HG03135 (cell line): ENCODE measurements around the gene ERH.
"Not testable (repeated sequence)": the region's sequence is repeated elsewhere in the genome, so short reads cannot be mapped to it uniquely, and the experiment has no call there.

Source experiments
- ATAC-seq: cut with Tn5 transposase; IDR thresholded peaks from one replicate; pipeline ENCODE4 v1.9.1; 2021; ENCODE audit warnings: mild to moderate bottlenecking, moderate library complexity; ENCODE audit not compliant: unreplicated experiment

ERH gene

DNA sequence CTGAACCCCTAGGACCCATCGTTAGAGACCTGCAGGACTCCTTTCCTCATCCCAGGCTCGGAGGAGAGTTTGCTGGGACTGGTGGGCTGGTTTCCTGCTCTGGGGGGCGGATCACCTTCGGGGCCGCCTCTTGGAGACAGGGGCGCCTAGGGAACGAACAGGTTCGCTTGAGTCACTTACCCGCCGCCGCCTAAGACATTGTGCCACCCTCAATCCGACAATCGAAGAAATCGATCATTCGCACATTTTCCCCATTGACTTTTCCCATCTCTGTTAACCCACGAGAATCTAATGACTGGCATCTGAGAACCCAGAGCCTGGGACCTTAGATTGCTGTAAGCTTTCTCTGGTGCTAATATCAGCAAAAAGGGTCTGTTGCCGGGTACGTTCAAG is 715 bp upstream of the ERH start:
- ATAC-seq: no peak

DNA sequence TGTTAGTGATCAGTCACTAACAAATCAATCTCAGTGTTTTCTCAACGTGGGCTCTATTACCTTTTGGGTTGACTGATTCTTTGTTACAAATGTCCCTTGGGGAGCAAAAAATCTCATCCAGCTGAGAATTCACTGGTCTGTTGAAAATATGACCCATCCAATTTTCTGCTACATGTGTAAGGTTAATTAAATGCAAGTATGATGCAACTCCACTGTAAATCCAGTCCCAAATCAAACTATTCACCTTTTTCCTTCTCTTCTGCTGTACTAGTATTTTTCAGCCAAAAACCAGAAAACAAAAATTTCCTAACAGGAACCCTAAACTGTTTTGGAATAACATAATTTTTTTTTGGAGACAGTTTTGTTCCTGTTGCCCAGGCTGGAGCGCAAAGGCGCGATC is 2.2 kb downstream of the ERH start:
- no peak for ATAC-seq

DNA sequence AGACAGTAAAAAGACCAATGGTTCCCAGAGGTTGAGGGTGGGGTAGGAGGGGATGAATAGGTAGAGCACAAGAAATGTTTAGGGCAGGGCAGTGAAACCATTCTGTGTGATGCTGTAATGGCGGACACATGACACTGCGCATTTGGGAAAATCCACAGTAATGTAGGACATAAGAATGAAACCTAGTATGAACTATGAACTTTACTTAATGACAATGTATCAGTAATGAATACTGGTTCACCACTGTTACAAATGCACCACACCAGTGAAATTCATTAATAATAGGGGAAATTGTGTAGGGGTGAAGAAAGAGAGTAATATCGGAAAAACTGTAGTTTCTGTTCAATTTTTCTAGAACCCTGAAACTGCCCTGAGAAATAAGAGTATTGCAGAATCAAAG is 5.6 kb downstream of the ERH start:
- no peak for ATAC-seq

DNA sequence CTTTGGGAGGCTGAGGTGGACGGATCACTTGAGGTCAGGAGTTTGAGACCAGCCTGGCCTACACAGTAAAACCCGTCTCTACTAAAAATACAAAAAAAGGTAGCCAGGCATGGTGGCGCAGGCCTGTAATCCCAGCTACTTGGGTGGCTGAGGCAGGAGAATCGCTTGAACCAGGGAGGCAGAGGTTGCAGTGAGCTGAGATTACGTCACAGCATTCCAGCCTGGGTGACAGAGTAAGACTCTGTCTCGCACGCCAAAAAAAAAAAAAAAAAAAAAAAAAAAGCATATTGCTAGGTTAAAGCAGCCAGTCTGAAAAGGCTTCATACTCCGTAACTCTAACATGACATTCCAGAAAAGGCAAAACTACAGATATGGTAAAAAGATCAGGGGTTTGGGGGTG is 6.7 kb downstream of the ERH start:
- ATAC-seq: not testable (repeated sequence)

DNA sequence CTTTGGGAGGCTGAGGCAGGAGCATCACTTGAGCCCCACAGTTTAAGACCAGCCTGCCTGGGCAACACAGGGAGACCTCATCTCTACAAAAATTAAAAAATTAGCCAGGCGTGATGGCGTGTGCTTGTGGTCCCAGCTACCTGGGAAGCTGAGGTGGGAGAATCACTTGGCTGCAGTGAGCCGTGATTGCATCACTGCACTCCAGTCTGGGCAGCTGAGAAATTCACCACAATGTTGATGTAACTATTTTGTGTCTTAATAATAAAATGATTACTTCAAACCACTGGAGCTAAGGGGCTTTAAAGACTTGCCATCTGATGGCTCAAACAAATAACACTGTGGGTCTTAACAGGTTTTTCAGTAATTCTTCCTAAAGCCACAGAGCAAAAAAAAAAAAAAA is 10.8 kb downstream of the ERH start:
- ATAC-seq: no peak

DNA sequence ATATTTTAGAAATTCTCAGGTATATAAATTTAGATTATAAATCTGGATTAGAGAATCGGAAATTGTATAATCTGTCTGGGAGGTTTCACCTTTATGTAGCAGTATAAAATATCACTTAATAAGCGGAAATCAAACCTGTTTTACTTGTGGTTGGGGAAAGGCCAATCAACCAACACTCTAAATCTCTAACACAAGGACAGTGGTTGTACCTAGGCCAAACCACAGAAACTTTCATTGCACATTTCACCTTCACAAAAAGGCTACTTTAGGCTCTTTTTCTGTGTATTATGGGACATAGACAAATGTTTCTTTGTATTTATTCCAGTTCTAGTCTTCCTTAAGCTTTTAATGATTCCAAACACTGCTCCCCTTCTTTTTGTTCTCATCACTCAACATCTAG is 19.8 kb downstream of the ERH start:
- ATAC-seq: no peak

DNA sequence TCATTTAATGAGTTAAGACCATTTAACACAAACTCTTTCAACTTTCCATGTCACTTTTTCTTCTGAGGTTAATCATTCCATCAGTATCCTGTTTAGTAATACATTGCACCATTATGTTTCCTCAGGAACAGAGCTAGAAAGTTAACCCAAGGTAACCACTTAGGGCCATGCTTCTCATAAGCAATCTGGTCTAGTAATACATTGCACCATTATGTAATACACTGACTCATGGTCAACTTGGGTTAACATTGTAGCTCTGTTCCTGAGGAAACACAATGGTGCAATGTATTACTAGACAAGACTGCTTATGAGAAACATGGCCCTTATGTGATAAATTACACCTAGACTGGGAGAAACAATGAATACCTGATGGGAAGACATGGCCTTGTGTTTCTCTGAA is 21.7 kb downstream of the ERH start:
- ATAC-seq: no peak

DNA sequence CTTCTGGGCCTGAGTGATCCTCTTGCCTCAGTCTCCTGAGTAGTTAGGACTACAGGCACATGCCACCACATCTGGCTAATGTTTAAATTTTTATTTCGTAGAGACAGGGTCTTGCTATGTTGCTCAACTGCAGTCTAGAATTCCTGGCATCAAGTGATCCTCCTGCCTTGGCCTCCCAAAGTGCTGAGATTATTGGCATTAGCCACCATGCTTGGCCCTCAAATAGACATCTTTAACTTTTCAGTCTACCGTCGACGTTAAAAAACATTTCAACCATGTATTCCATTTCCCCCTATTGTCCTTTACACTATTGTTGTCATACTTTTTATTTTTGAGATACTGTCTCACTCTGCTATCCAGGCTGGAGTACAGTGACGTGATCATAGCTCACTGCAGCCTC is 22.4 kb downstream of the ERH start:
- no peak for ATAC-seq

DNA sequence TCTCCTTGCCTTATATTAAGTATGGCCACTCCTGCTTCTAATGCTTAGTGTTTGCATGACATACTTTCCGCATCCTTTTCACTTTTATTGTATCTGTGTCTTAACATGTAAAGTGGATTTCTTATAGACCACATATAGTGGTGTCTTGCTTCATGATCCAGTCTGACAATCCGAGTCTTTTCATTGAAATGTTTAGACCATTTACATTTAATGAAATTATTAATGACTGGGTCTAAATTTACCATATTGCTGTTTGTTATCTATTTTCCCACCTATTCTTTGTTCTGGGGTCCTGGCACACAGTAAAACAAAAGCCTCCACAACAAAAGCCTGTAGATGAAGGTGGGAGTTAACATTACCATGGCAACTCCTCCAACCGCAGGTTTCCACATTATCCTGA is 22.9 kb downstream of the ERH start:
- ATAC-seq: no peak

DNA sequence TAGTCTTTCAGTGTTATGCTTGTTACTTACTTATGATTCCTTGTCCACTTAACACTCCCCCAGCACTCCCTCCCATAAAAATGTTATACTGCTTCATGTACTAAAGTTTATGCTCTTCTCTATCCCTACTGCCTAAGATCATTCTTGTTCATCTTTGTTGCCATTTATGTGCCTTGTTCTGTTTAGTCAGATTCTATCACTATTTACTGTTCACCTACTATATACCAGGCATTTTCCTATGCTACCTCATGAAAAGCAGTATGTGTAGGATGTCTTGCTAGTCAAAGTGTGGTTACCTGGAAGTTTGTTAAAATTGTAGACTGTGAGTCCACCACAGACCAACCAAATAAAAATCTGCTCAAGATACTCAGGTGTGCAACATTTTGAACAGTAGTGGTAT is 23.9 kb downstream of the ERH start:
- no peak for ATAC-seq

DNA sequence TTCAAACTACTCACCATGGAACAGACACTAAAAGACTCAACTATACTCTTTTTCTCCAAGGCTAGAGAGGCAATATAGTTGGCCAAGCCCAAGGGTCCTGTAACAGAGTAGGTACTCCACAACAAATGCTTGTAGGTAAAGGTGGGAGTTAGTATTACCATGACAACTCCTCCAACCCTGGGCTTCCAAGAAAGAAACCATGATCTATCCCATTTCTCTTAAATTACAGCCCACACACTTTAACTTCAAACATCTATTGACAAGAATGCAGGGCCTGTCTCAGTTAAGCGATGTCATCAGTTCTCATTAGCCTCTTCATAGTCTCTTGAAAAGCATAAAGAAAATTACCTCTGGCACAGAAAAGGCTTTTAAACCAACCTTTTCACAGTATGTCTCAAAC is 25.0 kb downstream of the ERH start:
- no peak for ATAC-seq

DNA sequence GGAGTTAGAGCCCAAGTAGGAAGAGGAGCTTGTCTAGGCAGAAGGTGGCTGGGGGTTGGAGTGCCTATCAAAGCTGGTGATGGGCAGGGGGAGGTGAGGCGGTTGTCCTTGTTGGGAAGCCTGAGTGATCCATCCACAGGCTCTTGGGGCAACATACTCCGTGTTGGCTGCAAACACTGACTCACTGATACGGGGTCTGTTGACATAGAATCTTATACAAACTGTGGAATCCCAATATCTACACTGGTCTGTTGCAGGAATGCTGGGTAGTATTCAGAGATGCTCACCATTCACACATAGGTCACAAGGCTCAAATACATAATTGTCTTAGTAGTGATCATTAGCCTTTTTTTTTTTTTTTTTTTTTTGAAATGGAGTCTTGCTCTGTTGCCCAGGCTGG is 26.0 kb downstream of the ERH start:
- no peak for ATAC-seq

DNA sequence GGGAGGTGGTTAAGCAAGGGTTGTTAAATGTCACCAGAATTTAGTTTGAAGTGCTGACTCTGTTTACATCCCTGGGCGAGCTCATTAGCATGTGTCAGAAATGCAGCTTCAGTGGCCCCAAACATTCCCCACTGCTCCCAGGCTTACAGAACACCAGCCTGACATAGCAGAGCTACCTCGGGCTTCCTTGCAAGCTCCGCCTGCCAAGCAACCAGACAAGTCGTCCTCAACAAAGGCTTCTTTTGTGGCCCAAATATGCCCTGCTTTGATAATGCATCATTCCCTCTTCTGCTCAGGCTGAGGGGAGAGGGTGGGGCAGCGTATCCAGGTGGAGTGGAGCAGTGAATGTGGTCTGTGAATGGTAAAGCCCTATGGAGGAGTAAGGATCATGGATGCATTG is 28.0 kb downstream of the ERH start:
- ATAC-seq: no peak

DNA sequence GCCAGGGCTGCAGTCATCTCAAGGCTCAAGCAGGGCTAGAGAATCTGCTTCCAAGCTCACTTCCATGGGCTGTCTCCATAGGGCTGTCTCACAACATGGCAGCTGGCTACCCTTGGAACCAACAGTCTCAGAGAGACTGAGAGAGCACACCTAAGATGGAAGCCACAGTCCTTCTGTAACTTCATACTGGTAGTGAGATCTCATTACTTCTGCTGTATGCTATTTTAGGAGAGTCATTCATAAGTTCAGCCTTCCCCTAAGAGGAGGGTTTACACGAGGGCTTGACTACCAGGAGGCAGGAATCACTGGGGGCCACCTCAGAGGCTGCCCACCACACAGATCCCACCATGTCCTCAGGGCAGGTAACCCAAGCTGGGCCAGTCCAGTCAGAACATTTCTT is 29.7 kb downstream of the ERH start:
- no peak for ATAC-seq

DNA sequence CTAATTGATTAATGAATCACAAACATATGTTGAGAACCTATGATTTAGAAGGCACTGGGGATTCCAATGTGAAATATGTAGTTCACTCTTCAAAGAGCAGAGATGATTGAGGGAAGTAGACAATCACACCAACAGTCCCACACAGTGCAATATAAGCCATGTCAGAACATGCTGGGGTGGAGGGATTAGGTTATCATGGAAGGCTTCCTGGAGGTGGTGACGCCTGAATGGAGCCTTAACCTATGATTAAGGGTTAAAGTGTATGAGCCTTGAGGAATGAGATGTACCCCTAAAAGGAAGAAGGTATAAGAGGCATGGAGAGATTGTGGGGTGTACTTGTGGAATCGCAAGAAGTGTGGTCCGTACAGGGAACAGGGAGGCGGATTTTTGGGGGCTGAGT is 31.3 kb downstream of the ERH start:
- ATAC-seq: no peak

DNA sequence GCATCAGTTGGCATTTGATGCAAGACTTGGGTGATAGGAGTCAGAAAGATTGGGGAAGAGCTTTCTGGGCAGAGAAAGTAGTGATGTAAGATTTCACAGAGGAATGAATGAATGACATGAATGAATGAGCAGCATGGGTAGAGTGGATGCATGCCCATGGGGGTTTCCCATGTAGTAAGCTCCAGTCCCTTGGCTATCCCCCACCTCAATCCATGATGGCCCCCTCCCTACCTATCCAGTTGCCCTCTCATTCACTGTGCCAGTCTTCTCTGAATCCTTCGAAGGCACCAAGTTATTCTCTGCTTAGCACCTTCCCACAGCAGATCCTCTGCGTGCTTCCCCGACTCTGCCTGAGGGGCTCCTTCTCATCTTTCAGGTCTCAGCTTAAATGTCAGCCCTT is 32.0 kb downstream of the ERH start:
- no peak for ATAC-seq

DNA sequence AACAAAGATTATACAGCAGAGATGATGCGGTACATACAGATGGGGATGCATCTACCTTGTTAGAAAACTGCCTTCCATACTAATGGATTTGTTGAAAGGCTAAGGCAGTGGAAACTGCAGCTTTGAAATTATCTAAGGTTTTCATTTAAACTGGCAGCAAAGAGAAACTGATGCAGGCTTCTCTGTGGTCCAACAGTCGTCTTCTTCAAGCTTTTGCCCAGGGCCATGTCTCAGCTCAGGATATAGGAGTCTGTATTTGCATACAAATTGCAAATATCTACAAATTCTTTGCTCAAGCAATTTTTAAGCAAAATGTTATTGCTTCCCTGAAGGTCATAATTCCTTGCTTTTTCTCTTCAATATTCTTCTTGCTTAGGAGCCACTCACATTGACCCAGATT is 33.7 kb downstream of the ERH start:
- no peak for ATAC-seq

DNA sequence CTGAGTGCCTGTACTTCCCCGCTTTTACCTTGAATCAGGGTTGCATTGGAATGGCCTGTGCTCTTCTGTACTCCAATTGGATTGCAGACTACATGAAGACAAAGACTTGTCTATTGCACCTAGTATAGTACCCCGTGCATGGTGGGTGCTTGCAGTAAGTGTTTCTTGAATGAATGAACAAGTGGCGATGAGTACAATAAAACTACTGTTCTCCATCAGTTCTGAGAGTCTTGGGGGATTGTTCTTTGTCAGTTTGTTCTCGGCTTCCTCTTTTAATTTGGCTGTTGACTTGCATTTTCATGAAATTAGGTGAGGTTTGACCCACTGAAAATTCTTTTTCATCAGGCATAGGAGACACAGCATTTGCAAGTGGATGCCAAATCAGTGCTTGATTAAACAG is 34.1 kb downstream of the ERH start:
- no peak for ATAC-seq

DNA sequence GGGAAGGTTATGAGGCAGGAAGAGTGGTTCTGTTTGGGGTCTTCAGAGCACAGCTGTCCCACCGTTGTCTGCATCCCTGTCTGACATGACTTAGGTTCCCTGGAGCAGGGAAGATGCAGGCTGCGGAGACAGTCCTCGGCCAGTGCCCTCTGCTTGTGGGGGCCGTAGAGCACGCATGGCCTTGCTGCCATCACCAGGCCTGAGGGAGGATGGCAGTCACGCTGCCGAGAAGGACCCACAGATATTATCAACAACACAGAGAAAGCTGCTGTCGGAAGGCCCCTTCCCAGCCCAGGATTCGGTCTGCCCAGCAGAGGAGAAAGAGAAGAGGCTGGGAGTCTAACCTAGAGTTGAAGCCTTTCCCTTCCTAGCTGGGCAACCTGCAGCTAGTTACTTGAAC is 35.0 kb downstream of the ERH start:
- no peak for ATAC-seq

DNA sequence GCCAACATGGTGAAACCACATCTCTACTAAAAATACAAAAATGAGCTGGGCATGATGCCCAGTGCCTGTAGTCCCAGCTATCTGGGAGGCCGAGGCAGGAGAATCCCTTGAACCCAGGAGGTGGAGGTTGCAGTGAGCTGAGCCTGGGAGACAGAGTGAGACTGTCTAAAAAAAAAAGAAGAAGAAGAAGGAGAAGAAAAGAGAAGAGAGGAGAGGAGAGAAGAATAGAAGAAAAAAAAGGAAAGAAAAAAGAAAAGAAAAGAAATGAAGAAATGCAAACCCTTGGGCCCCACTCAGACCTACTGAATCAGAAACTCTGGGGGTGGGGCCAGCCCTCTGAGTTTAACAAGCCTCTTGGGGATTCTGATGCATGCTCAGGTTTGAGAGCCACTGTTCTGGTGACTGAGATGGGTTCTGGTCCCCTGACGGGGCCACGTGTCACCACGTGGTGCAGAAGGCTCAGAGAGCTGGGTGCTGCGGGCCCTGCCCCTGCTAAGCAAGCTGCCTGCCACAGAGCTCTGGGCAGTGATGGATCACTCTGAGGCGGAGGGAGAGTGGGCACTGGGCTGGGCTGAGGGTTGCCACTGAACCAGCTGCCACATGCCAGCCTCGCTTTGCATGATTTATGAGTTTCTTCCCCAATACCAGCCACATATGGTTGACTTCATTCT is 37.5 kb downstream of the ERH start:
- ATAC-seq: no peak

DNA sequence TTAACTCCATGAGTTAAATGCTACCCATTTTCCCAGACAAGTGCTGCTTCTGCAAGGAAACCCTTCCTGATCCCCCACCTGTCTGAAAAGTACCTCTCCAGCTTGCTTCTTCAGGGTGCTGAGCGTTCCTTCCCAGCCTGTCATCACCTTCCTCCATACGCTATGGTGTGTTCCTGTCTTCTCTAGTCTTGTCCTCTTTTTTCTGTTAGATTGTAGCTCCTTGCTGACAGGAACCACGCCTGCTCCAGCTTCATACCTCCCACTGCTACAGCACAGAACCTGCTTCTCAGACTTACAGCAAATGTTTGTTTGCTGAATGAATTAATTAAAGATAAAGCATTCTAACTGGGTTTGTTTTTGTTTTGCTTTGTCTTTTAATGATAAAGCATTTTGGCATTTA is 39.1 kb downstream of the ERH start:
- ATAC-seq: no peak

DNA sequence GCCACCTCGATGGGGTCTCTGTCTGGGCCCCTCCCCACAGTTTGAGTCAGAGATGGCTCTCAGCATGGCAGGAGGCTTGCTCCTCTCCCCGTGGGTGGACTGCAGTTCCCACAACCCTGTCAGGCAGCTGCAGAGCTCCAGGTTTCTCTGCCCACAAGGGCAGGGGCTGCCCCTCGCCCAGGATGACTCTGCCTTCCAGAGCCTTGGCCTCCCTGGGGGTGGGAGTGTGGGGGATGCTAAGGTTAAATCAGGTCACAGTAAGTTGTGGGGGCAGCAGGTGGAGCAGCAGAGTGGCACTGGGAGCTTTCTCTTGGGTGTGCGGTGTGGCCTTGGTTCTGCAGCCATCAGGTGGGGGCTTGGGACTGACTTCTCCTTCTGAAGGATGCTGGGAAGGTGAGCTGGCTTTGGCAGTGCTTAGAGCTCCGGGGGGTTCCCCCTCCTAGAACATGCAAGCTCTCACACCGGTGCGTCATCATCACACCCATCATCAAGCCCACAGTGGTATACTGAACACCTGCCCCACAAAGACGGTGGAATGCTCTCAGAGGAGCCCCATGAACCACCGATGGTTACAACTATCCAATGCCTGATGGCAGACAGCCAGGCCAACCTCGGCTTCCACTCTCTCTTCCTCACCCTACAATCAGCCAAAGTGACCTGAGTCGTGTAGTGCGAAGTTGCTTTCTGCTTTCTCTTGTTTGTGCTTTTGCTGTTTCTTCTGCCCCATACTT is 39.7 kb downstream of the ERH start:
- no peak for ATAC-seq
